Measurements from ENCODE around the gene CMTM1. TPM values are rescaled to one million over a fixed set of nuclear protein-coding genes. Genes with fewer than 3 reads are reported as not detected.

Gene CMTM1
- total RNA-seq, 2 donors from 2014 or later = 1.6 TPM; not detected in 1

- TF ChIP-seq CTCF (IDR thresholded peaks at IDR 0.05) = no peak
- H3K9me3 ChIP-seq = no peaks in the 10 kb centered on the region
- DNase-seq (ENCODE audit: low spot score) = no peak
- H3K4me3 ChIP-seq = peak overlapping the region; percentile 74 to 87
- peaks cover 0 to 53% of the 10 kb centered on the region in 2 donors for H3K4me1 ChIP-seq
- no peaks in the 10 kb centered on the region for H3K27me3 ChIP-seq
- H3K36me3 ChIP-seq = no peaks in the 10 kb centered on the region
- H3K27ac ChIP-seq = peak overlapping the region; percentile 97 to 98
Measured at GRCh38 chr16:66548868-66549267, 17.4 kb upstream of the CMTM1 start.

- H3K4me3 ChIP-seq = peak within 1 kb of the TSS; percentile 74 to 87
- peak; percentile 75 for DNase-seq (ENCODE audit: low spot score)
- no peaks in the 10 kb centered on the region for H3K36me3 ChIP-seq
- H3K27ac ChIP-seq = peak within 1 kb of the TSS; percentile 97 to 98
- no peaks in the 10 kb centered on the region for H3K27me3 ChIP-seq
- H3K4me1 ChIP-seq = peaks cover 0 to 53% of the 10 kb centered on the region in 2 donors
- H3K9me3 ChIP-seq = no peaks in the 10 kb centered on the region
- peak in 1 of 2 donors; percentile 44 for TF ChIP-seq CTCF (IDR thresholded peaks at IDR 0.05)
Measured at GRCh38 chr16:66549284-66550131, 16.7 kb upstream of the CMTM1 start, which contains the start of gene TK2. Gene TK2, minus strand, starts transcription at chr16:66550122. Its CDS starts 61 bp downstream, at chr16:66550061.

- H3K27ac ChIP-seq = peak overlapping the region; percentile 91
- no peaks in the 10 kb centered on the region for H3K27me3 ChIP-seq
- DNase-seq (ENCODE audit: low spot score) = no peak
- peaks cover 0 to 53% of the 10 kb centered on the region in 2 donors for H3K4me1 ChIP-seq
- no peak overlapping the region for H3K4me3 ChIP-seq
- H3K9me3 ChIP-seq = no peaks in the 10 kb centered on the region
- H3K36me3 ChIP-seq = no peaks in the 10 kb centered on the region
- TF ChIP-seq CTCF (IDR thresholded peaks at IDR 0.05) = no peak
Measured at GRCh38 chr16:66551348-66551759, 14.9 kb upstream of the CMTM1 start.

GRCh38 chr16:66551788-66552285 lies 14.4 kb upstream of the CMTM1 start:
- peaks cover 0 to 53% of the 10 kb centered on the region in 2 donors for H3K4me1 ChIP-seq
- no peaks in the 10 kb centered on the region for H3K27me3 ChIP-seq
- DNase-seq (ENCODE audit: low spot score) = no peak
- peak overlapping the region; percentile 91 for H3K27ac ChIP-seq
- no peaks in the 10 kb centered on the region for H3K36me3 ChIP-seq
- H3K4me3 ChIP-seq = peak overlapping the region; percentile 47 to 61
- no peak for TF ChIP-seq CTCF (IDR thresholded peaks at IDR 0.05)
- no peaks in the 10 kb centered on the region for H3K9me3 ChIP-seq

- H3K9me3 ChIP-seq = no peaks in the 10 kb centered on the region
- H3K36me3 ChIP-seq = no peaks in the 10 kb centered on the region
- H3K4me1 ChIP-seq = peaks cover 0 to 51% of the 10 kb centered on the region in 2 donors
- H3K27me3 ChIP-seq = no peaks in the 10 kb centered on the region
- H3K4me3 ChIP-seq = peak within 1 kb of the TSS; percentile 47 to 61
- H3K27ac ChIP-seq = peak within 1 kb of the TSS; percentile 91
- DNase-seq (ENCODE audit: low spot score) = peak; percentile 92
- no peak for TF ChIP-seq CTCF (IDR thresholded peaks at IDR 0.05)
Measured at GRCh38 chr16:66552286-66553177, 13.7 kb upstream of the CMTM1 start, which contains the start of gene CKLF. Gene CKLF, plus strand, starts transcription at chr16:66552576. Its CDS starts 140 bp downstream, at chr16:66552716.

Measured in right atrium auricular region (tissue), 2 donors.